Measurements from ENCODE around the gene ARHGAP23. TPM values are rescaled to one million over a fixed set of nuclear protein-coding genes. Genes with fewer than 3 reads are reported as not detected.

The ARHGAP23 gene
- total and polyA plus RNA-seq, 7 donors, result 0.69 to 42.1 (median 11.2) TPM

DNA sequence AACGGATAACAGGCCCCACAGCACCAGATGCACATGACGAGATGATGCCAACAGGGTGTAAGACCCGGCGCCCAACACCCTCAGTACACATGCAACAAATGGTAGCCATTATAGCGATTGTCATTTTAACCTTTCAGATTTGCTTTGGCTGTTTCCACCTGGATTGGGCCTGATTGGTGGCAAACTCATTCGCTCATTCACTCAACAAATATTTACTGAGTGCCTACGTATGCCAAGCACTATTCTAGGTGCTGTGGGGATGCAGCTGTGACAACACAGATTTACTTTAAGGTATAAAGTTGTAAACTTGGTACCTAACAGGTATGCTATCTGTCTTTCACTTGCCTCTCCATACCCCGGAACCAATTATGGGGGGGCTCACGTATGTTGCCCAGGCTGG, 110.6 kb downstream of the ARHGAP23 start:
- Histone ChIP-seq H3K36me3 (no peaks in the 10 kb centered on the region), H3K4me1 (no peaks in the 10 kb centered on the region), H3K4me3 (no peak overlapping the region), H3K9me3 (no peaks in the 10 kb centered on the region), H3K27ac (no peak overlapping the region), H3K27me3 (peaks cover 0 to 39% (median 2%) of the 10 kb centered on the region in 3 donors)
- 21 to 71% methylated on average over 9 of the region's 9 CpGs for WGBS, 2 donors
- DNase-seq, result no peak
- intact Hi-C loops (cut with DNase I), result no loop called here
- TF ChIP-seq EP300 (IDR thresholded peaks at IDR 0.05), result no peak
- no peak for TF ChIP-seq POLR2A (IDR thresholded peaks at IDR 0.05)
- TF ChIP-seq, protein P1, sequence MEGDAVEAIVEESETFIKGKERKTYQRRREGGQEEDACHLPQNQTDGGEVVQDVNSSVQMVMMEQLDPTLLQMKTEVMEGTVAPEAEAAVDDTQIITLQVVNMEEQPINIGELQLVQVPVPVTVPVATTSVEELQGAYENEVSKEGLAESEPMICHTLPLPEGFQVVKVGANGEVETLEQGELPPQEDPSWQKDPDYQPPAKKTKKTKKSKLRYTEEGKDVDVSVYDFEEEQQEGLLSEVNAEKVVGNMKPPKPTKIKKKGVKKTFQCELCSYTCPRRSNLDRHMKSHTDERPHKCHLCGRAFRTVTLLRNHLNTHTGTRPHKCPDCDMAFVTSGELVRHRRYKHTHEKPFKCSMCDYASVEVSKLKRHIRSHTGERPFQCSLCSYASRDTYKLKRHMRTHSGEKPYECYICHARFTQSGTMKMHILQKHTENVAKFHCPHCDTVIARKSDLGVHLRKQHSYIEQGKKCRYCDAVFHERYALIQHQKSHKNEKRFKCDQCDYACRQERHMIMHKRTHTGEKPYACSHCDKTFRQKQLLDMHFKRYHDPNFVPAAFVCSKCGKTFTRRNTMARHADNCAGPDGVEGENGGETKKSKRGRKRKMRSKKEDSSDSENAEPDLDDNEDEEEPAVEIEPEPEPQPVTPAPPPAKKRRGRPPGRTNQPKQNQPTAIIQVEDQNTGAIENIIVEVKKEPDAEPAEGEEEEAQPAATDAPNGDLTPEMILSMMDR (IDR thresholded peaks at IDR 0.05), result no peak
- no peak for TF ChIP-seq POLR2AphosphoS5 (IDR thresholded peaks at IDR 0.05)

DNA sequence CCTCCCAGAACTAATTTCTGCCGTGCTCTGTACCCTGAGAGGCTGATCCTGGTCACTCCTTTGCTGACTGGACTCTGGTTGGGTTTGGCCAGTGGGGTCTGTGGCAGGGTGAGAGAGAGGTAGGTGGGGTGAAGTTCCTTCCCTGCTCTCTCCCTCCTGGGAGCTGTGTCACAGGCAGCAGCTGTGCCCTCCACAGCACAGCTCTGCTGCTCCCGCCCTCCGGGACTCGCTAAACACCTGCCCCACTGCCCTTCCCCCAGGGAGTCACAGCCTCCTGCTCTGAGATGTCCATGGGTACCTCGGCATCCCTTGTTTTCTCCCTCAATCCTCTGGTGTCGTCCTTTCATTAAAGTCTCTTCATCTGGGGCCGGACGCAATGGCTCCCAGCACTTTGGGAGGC, 111.1 kb downstream of the ARHGAP23 start:
- H3K36me3 ChIP-seq, result no peaks in the 10 kb centered on the region
- H3K4me1 ChIP-seq, result no peaks in the 10 kb centered on the region
- H3K9me3 ChIP-seq, result no peaks in the 10 kb centered on the region
- TF ChIP-seq POLR2A (IDR thresholded peaks at IDR 0.05), result no peak
- TF ChIP-seq POLR2AphosphoS5 (IDR thresholded peaks at IDR 0.05), result no peak
- TF ChIP-seq, protein P1 (IDR thresholded peaks at IDR 0.05), result no peak
- TF ChIP-seq EP300 (IDR thresholded peaks at IDR 0.05), result no peak
- H3K4me3 ChIP-seq, result no peak overlapping the region
- no peak overlapping the region for H3K27ac ChIP-seq
- H3K27me3 ChIP-seq, result peaks cover 0 to 34% (median 0%) of the 10 kb centered on the region in 3 donors
- intact Hi-C loops (cut with DNase I), result no loop called here
- WGBS, 2 donors, result 33 to 72% methylated on average over 8 of the region's 8 CpGs
- DNase-seq, result no peak

DNA sequence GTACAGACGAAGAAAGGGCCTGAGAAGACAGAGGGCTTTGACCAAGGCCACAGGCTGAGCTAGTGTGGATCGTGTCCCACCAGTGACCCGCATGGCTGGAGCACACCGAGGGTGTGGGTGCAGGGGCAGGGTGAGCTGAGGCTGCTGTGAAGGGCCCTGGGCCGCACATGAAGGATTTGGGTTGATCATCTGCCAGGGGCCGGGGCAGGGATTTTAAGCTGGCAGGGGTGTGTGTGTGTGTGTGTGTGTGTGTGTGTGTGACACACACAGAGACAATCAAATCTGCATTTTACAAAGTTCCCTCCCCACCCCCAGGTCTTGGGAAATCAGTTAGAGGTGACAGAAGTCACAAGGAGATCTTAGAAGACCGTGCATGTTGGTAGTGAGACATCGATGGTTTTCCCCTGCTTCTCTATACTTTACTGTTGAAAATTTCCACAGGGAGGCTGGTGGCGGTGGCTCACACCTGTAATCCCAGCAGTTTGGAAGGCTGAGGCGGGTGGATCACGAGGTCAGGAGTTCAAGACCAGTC, 112.3 kb downstream of the ARHGAP23 start:
- intact Hi-C loops (cut with DNase I), result no loop called here
- Histone ChIP-seq H3K4me3 (no peak overlapping the region), H3K4me1 (no peaks in the 10 kb centered on the region), H3K36me3 (no peaks in the 10 kb centered on the region), H3K27ac (no peak overlapping the region), H3K27me3 (peaks cover 0 to 23% (median 0%) of the 10 kb centered on the region in 3 donors), H3K9me3 (no peaks in the 10 kb centered on the region)
- DNase-seq, result no peak
- WGBS, 2 donors, result 82 to 85% methylated on average over 11 of the region's 11 CpGs
- TF ChIP-seq, protein P1 (IDR thresholded peaks at IDR 0.05), result no peak
- TF ChIP-seq POLR2A (IDR thresholded peaks at IDR 0.05) (no peak), EP300 (IDR thresholded peaks at IDR 0.05) (no peak), POLR2AphosphoS5 (IDR thresholded peaks at IDR 0.05) (no peak)

DNA sequence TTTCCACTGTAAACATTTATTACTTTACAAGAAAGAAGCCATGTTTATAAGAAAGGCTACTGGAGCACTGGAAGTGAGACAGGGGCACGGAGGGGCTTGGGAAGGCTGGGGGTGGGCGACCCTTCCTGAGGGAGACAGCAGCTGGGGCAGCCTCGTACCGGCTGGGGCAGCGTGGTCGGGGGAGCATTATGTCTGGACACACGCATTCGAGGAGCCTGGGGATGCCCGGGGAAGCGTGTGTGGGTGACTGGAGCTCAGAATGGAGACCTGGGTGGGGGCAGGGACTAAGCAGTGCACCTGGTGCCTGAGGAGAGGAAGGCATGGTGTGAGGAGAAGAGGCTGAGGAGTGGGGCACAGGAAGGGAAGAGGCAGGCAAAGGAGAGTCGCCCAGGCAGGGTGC, 113.0 kb downstream of the ARHGAP23 start:
- intact Hi-C loops (cut with DNase I), result no loop called here
- no peak overlapping the region for H3K4me3 ChIP-seq
- peaks cover 0 to 16% (median 0%) of the 10 kb centered on the region in 3 donors for H3K27me3 ChIP-seq
- WGBS, 2 donors, result 80 to 85% methylated on average over 11 of the region's 11 CpGs
- no peaks in the 10 kb centered on the region for H3K36me3 ChIP-seq
- no peaks in the 10 kb centered on the region for H3K4me1 ChIP-seq
- no peak for DNase-seq
- no peak overlapping the region for H3K27ac ChIP-seq
- no peaks in the 10 kb centered on the region for H3K9me3 ChIP-seq
- TF ChIP-seq, protein P1 (IDR thresholded peaks at IDR 0.05), result no peak
- TF ChIP-seq EP300 (IDR thresholded peaks at IDR 0.05) (no peak), POLR2A (IDR thresholded peaks at IDR 0.05) (no peak), POLR2AphosphoS5 (IDR thresholded peaks at IDR 0.05) (no peak)

DNA sequence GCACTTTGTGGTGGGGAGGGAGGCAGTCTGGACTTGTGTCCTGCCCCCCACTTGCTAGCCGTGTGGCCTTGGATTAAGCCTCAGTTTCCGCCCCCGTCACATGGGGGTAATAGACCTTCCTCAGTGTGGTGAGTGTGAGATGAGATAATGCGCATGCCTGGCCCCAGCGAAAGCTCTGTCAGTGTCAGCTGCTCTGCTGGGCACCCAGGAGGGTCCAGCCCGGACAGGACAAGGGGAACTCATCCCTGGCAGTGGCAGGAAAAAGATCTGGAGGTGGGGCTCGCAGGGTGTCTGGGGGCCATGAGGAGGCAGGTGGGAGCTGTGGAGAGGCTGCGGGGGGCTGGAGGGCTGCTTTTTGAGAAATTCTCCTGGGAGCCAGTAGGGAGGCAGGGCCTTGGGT, 114.0 kb downstream of the ARHGAP23 start:
- DNase-seq, result no peak
- intact Hi-C loops (cut with DNase I), result no loop called here
- 85 to 89% methylated on average over 8 of the region's 8 CpGs for WGBS, 2 donors
- Histone ChIP-seq H3K9me3 (no peaks in the 10 kb centered on the region), H3K4me1 (no peaks in the 10 kb centered on the region), H3K4me3 (no peak overlapping the region), H3K36me3 (no peaks in the 10 kb centered on the region), H3K27ac (no peak overlapping the region), H3K27me3 (peaks cover 0 to 6% (median 0%) of the 10 kb centered on the region in 3 donors)
- TF ChIP-seq EP300 (IDR thresholded peaks at IDR 0.05), result no peak
- no peak for TF ChIP-seq POLR2A (IDR thresholded peaks at IDR 0.05)
- TF ChIP-seq, protein P1 (IDR thresholded peaks at IDR 0.05), result no peak
- no peak for TF ChIP-seq POLR2AphosphoS5 (IDR thresholded peaks at IDR 0.05)
